AML-193 (cell line): ENCODE data around the gene APRT.
"Not testable (repeated sequence)": the region's sequence is repeated elsewhere in the genome, so short reads cannot be mapped to it uniquely, and the experiment has no call there.

Experiments
- DNase-seq, 2 experiments: peaks; one replicate each; lab custom pipeline; 2025; lab: John Stamatoyannopoulos, UW

Gene APRT

DNA sequence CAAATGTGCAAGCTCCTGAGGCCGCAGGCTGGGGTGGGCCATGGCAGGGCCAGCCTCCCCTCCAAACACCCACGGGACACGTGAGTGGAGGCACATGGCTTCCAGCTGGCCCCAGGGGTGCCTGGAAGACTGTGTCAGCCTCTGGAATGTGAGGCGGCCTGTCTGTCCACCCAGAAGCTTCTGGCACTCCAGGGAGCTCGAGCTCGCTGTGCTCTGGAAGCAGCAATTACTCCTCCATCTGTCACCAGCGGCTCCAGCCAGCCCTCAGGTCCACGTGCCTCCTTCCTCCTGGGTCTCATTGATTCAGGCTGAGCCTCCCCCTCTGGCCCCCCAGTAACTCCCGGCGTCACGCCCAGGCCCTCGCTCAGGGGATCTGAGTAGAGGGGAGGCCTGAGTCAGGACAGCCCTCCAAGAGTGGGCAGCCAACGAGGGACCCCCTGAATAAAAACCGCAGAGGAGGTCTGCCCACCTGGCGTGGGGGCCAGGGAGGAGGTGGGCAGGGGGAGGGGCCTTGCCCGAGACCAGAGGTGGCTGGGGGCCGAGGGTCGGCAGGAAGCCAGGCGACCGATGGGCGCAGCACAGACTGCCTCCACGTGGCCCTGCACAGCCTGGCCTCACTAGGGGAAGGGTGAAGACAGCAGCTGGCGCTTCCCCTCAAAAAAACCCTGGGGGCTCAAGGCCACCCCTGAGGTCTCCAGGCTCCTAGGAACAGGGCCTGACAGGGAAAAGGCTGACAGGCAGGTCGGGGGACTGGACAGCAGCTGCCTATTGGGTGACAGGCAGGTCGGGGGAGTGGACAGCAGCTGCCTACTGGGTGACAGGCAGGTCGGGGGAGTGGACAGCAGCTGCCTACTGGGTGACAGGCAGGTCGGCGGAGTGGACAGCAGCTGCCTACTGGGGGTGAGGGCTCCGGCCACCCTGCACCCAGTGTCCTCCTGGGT lies 38.6 kb downstream of the APRT start:
- DNase-seq = no peak

DNA sequence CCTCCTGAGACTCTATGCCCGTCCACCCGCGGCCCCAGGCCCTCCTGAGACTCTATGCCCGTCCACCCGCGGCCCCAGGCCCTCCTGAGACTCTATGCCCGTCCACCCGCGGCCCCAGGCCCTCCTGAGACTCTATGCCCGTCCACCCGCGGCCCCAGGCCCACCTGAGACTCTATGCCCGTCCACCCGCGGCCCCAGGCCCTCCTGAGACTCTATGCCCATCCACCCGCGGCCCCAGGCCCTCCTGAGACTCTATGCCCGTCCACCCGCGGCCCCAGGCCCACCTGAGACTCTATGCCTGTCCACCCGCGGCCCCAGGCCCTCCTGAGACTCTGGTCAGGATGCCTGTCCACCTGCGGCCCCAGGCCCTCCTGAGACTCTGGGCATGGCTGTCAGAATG lies 39.9 kb downstream of the APRT start:
- DNase-seq = not testable (repeated sequence)

DNA sequence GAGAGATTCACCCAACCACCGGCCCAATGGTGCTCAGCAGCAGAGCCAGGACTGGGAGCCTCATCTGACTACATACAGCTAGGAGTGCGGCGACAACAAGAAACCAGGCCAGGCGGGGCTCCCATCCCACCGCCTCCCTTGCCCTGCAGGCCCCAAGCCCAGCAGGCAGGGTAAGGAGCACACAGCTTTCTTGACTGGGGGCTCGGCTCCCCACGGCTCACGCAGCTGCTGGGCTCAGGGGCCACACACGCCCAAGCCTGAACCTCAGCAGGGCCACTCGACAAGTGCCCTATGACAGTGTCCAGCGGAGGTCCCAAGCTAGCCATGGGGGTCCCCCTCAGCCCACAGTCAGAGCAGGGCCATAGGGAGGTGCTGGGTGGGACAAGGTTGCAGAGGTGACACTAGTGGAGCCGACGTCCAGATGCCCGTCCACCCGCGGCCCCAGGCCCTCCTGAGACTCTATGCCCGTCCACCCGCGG lies 40.4 kb downstream of the APRT start:
- no peak for DNase-seq

DNA sequence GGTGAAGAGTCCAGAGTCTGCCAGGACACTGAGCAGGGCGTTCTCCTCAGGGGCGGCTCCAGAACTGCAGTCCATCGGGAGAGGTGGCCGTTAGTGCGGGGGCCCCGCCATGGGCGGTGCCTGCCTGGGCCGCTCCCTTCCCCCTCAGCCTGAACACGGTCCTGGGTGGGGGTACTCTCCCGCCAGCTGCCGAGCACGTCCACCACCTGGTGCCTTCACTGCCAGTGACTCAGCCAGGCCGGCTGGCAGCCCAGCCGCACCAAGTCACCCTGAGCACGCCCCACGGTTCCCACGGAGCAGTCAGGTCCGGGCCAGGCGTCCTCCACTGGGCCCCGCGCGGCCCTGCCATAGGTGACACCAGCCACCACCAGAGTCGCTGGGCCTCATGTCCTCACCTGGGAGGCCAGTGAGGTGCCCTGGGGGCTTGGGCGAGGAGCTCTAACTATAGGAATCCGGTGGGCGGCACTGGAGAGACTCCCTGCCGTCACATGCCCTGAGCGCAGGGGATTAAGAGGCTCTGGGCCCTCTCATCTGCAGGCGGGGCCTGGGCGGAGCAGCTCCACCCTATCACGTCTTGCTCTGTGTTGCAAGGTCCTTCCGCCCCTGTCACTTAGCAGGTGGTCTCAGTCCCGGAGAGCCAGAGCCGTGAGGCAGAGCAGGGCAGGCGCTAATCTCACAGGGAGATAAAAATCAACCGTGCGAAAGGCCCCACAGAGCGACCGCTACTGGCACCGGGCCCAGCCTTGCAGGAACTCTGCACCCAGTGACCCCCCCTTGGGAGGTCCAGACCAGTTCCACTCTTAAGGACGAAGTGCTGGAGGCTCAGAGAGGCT lies 41.1 kb downstream of the APRT start:
- DNase-seq = no peak

DNA sequence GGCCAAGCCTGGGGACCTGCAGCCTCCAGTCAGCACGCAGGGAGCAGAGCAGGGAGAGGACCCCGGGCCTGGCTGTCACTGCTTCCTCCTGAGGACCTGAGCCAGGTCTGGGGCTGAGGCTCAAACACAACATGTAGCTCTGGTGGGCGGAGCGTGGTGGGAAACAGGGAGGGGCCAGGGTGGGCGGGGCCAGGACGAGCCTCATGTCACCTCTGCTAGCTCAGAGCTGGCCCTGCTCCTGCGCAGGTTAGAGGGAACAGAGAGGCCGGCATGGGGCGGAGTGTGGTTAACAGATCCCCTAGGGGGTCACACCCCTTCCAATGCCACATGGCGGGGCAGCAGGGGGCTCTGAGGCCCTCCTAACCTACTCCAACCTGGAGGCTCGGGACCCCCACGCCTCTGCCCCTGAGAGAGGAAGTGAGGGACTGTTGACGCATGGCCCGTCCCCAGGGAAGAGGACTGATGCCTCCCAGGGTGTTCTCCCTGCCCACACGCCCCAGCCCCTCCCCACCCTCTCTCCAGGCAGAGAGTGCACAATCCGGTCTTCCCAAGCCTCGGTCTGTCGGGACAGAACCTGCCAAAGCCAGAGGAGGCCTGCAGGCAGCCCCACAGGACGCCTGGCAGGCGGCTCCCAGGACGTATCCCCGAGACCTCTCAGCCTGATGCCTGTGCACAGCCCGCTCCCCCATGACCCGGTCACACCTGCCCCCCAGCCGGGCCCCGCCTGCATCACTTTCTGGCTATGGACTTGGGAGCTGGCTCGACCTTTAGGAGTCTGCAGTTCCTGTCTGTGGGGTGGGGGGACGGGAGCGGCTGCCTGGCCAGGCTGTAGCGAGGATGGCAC lies 41.9 kb downstream of the APRT start:
- no peak for DNase-seq

DNA sequence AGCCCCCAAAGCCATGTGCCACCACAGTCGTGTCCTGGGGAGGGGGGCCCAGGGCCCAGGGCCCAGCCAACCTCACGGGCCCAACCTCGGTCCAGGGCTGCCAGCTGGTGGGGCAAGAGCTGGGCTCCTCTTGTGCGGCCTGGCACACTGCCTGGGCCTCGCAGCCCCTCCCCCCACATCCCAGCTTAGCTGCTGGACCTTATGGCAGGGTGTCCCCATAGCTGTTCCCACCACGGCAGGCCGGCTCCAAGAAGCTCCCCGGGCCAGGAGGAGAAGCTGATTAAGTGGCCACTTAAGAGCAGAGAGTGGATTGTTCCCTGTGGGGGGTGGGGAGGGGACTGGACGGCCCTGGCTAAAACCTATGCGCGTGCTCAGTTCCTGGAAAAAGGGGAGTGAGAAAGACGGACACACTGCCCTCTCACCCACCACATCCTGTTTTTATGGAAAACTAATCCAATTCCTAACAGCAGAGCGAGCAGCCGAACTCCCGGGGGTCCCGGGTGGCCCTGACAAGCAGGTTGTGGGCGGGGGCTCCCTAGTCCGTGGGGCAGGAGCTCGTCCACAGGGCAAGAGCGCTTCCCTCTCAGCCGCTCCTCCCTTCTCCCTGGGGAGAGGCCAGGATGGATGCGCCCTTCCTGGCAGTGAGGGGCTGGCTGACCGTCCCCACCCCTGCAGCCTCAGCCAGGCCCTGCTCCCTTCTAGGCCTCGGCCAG lies 43.5 kb downstream of the APRT start:
- DNase-seq = no peak

DNA sequence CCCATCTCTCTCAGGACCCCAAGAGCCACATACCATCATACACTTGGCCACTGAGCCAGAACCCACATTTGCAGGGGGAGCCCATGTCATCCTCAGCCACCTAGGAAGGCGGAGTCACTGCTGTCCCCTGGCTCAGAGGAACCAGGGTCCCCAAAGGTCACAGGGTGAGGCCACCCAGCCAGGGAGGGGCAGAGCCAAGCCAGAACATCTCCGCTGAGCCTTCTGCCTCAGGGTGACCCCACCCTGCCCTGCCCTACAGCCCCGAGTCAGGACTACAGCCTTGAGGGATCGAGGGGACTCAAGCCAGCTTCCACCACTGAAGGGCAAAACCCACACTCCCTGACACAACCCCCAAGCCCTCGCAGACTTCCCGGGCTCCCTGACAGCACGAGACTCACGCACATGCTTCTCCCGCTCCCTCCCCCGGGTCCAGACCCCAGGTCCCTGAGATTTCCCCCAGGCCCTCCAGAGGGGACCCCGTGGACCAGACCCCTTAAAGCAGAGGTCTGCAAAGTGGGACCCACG lies 44.1 kb downstream of the APRT start:
- DNase-seq = no peak

DNA sequence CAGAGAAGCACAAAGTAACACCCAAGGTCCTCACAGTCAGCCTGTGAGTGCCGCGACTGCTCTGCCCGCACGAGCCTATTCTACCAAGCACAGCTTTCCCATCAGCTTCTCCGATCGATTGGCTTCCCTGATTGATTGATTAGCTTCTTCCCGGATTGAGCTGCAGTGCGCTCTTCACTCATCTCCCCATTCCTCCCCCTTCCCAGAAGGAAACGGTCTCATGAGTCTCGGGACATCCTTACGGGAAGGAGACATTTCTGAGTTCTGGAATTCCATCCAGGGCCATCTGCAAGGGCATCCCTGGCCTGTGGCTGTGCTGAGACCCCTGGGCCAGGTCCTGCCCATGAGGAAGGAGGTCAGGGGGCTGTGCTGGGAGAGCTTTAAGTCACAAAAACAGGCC lies 44.8 kb downstream of the APRT start:
- DNase-seq = no peak

DNA sequence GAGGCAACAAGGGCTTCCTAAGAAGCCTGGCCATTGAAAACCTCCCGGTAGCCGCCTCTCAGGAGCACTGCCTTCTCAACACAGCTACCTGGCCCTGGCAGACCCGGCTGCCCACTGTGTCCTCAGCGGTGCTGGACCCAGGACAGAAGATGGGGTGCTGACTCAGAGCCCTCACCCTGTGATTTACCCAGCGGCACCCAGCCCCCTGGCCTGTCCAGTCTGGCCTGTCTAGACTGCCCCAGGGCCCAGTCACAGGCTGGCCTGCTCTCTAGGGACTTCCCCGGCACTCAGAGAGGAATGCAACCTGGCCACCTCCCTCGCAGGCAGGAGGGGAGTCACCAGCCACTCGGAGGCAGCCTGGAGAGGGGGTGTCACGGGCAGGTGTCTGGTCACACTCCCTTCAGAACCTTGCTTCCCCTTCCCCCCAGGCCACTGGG lies 46.8 kb downstream of the APRT start:
- no peak for DNase-seq

DNA sequence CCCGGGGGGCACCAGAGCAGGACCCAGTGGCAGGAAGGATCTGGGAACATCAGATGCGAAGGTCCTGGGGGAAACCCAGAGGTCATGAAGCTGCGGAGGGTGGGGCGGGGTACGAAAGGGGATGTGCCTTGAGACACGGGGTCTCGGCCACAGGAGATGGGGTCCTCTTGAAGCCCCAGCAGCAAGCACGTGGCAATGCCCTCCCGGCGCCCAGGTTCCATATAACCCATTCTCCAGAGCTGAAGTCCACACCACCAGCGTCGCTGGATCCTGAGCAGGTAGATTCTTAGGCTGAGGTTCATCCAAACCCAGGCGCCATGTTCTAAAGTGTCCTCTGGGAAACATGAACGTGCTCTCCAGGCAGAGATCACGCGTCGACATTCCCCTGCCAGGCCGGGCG lies 47.6 kb downstream of the APRT start:
- no peak for DNase-seq

DNA sequence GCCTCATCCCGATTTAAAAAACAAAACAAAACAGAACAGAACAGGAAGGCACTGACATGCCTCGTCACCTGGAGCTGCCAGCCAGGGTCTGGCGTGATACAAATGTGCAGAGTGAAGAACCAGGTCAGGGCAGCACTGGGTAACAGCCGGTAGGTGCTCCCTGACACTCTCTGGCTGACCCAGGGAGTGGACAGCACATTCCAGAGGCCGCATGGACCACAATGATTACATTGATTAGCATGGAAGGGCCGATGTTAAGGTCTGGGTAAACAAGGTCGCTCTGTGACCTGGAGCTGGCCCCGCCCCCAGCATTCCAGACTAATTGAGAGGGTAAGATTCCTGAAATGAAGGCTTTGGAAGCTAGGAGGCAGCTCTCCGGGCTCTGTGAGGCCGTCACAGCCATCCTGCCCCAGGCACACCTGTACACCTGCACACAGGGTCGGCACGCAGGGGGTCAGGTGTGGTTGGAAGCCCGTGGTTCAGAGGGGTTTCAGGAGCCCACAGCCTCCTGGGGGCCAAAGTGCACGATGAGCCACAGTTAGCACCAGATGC lies 48.1 kb downstream of the APRT start:
- no peak for DNase-seq

DNA sequence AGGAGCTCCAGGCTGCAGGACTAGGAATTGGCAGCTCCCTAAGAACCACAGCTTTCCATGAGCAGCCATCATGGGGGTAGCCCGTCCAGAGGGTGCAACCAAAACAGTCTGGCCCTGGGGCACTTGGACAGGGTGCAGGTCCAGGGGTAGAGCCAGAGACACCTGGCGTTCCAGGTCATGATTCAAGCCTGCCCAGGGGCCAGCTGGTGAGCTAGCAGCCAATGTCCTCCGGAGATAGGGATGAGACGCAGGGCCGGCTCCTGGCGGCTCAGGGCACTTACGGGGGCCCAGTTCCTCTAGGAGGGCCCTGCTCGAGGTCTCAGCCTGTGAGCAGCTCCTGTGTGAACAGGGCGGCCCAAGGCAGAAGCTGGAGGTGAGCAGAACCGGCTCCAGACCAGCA lies 48.8 kb downstream of the APRT start:
- no peak for DNase-seq

DNA sequence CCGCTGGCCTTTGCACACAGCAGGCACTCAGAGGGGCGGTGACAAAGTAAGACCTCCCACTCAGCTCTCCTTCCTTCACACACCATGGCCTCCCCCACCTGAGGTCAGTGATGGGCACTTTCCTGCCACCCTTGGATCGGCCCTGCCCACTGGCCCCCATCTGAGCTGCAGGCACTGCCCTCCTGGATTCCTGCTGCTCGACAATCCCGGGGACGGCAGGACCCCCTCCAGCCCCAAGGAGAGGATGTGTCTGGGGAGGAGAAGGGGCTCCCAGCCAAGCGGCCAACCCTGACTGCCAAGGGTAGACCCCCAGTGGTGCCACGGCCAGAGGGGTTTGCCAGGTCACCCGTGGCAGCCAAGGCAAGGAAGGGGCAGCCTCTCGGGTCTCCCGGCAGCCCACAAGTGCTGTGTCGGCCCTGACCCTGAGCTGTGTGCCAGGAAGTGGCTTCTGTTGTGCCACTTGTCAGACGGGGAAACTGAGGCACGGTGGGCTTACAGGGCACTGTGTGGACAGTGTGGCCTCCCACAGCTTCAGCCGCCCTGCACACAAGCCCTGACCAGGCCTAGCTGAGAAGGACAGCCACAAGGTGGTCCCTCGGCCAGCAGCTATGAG lies 49.4 kb downstream of the APRT start:
- DNase-seq = no peak

DNA sequence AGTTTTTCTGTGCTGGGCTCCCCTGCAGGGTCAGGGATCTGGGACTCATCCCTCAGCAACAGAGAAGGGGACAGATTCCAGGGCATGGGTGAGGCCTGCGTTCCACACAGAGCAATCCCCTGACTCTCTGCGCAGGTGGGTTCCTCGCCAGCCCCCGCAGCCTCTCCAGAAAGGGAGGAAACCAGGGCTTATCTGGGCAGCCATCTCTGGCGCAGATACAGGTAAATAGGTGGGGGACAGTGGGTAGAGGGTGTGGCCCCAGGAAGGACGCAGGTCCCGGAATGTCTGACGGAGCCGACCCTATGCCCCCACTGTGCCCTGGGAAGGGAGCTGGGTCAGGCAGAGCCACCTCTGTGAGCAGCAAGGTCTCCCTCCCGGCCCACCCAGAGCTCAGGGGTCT lies 49.9 kb downstream of the APRT start:
- DNase-seq = no peak

DNA sequence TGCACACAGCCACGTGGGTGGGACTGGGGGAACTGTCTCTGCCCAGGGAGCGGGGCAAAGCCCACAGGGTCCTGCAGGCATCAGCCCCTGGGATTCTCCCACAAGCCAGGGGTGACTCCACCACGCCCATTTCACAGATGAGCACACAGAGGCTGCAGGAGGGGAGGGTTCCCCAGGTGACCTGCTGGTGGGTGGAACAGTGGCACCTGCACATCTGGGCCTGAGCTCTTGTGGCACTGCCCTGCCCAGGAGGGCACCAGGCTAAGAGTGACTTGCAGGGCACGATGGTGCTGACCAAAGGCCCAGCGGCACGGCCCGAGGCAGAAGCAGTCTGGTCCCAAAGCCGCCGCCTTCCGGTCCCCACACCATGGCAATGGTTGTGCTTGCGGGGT lies 50.6 kb downstream of the APRT start:
- no peak for DNase-seq

DNA sequence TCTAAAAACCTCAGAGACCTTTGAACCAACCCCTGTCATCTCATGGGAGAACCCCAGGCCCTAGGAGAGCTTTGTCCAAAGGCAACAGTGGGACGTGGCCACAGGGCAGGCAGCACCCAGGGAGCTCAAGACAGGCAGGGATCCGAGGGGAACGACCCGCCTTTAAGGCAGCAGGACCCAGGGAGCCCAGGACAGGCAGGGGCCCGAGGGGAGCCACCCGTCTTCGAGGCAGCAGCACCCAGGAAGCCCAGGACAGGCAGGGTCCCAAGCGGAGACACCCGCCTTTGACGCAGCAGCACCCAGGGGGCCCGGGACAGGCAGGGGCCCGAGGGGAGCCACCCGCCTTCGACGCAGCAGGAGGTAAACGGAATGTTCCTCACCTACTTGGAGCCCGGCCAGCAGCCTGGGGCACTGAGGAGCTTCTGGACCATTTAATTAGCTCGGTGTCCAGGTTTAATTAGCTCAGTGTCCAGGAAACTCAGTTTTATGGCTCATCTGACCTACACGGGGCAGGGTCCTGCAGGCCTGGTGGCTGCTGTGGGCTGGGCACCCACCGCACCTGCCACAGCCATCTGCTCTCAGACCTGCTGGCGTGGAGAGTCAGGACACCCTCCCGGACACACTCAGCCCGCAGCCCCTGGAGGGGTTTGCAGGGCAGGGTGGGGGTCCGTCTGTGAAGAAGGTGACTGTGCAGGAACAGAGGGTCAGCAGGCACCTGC lies 51.1 kb downstream of the APRT start:
- DNase-seq = no peak

DNA sequence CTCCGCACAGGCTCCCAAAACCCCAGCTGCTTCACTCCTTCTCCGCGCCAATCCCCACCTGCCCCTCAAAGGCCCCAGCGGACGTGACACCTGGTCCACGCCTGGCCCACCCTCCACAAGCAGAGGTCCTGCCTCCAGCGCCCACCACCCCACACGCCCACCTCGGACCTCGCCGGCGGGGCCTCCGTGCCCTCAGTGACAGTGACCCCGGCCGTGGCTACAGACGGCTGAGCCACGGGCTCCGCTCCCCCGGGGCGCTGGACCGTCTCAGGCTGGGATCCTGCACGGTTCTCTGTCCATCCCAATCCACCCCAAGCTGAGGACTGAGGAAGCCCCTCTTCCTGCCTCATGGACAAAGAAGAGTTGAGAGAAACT lies 51.8 kb downstream of the APRT start:
- no peak for DNase-seq
